GM23248 (cell line): ENCODE data around the gene TAS2R40. TPM values are rescaled to one million over a fixed set of nuclear protein-coding genes. Genes with fewer than 3 reads are reported as not detected.

Source experiments
- DNase-seq: peaks from one replicate; pipeline ENCODE4 v3.0.0-alpha.2; 2015
- H2AFZ ChIP-seq: fragments of 200-600 bp; sonication (generic); 2 replicates; pipeline ENCODE4 v1.6.1; 2016; ENCODE audit warnings: antibody characterized with exemption
- H3F3A ChIP-seq: fragments of 200-600 bp; sonication (generic); 2 replicates; pipeline ENCODE4 v1.6.1; 2016; ENCODE audit warnings: mild to moderate bottlenecking, antibody characterized with exemption, mixed run types; ENCODE audit not compliant: insufficient read depth
- H3K27ac ChIP-seq: fragments of 200-600 bp; sonication (generic); 2 replicates; pipeline ENCODE4 v1.5.1; 2016; ENCODE audit warnings: mild to moderate bottlenecking
- H3K27me3 ChIP-seq: fragments of 200-600 bp; sonication (generic); replicated peaks from 2 replicates; pipeline ENCODE4 v1.6.1; 2016; ENCODE audit warnings: mild to moderate bottlenecking; ENCODE audit not compliant: insufficient read depth
- H3K36me3 ChIP-seq: fragments of 200-600 bp; sonication (generic); 2 replicates; pipeline ENCODE4 v1.6.1; 2016; ENCODE audit warnings: low read depth, mild to moderate bottlenecking
- H3K4me1 ChIP-seq: fragments of 200-600 bp; sonication (generic); 2 replicates; pipeline ENCODE4 v1.6.1; 2016; ENCODE audit warnings: mild to moderate bottlenecking; ENCODE audit not compliant: insufficient read depth
- H3K4me2 ChIP-seq: fragments of 200-600 bp; sonication (generic); one replicate; pipeline ENCODE4 v1.6.1; 2016; ENCODE audit warnings: mild to moderate bottlenecking; ENCODE audit not compliant: unreplicated experiment
- H3K4me3 ChIP-seq: fragments of 200-600 bp; sonication (generic); 2 replicates; pipeline ENCODE4 v1.5.1; 2016; ENCODE audit warnings: mild to moderate bottlenecking
- H3K79me2 ChIP-seq: fragments of 200-600 bp; sonication (generic); 2 replicates; pipeline ENCODE4 v1.6.1; 2016; ENCODE audit warnings: mild to moderate bottlenecking; ENCODE audit not compliant: insufficient read depth
- H3K9ac ChIP-seq: fragments of 200-600 bp; sonication (generic); 2 replicates; pipeline ENCODE4 v1.6.1; 2016; ENCODE audit warnings: mild to moderate bottlenecking
- H3K9me2 ChIP-seq: fragments of 200-600 bp; sonication (generic); 2 replicates; pipeline ENCODE4 v1.6.1; 2016; ENCODE audit warnings: mixed run types, mild to moderate bottlenecking, moderate library complexity; ENCODE audit not compliant: insufficient read depth
- H3K9me3 ChIP-seq: fragments of 200-600 bp; sonication (generic); one replicate; pipeline ENCODE4 v1.6.1; 2017; ENCODE audit warnings: low read depth
- H4K20me1 ChIP-seq: fragments of 200-600 bp; sonication (generic); 2 replicates; pipeline ENCODE4 v1.6.0; 2016; ENCODE audit not compliant: insufficient read depth
- EZH2 ChIP-seq: fragments of 200-600 bp; sonication (generic); IDR thresholded peaks from 2 replicates; pipeline ENCODE4 v1.6.1; 2018; ENCODE audit warnings: antibody characterized with exemption, mild to moderate bottlenecking; ENCODE audit not compliant: insufficient read depth, poor library complexity, severe bottlenecking
- EZH2phosphoT487 ChIP-seq: fragments of 200-600 bp; sonication (generic); IDR thresholded peaks from 2 replicates; pipeline ENCODE4 v1.6.1; 2018; ENCODE audit warnings: antibody characterized with exemption, moderate library complexity, mild to moderate bottlenecking, low read depth; ENCODE audit not compliant: insufficient read depth
- WGBS, 2 experiments: methylation state at CpG; one replicate each; pipeline ENCODE4 v1.1.6; 2015 to 2017; ENCODE audit warnings: low lambda C conversion rate in 2 of 2, low coverage in 1 of 2; ENCODE audit errors: missing lambda C conversion rate in 2 of 2; 5-methylcytosine and 5-hydroxymethylcytosine counted together
- in situ Hi-C: fragments of 300-500 bp; cut with MboI; formaldehyde crosslinking; loops from 2 replicates; pipeline ENCODE4 v1.15.0; 2020
- polyA plus RNA-seq: library from polyadenylated mRNA; unstranded; fragments of >200 nt; fragmentation: Nextera tagmentation; extraction: Ambion mirVana; gene quantifications from 2 replicates; pipeline ENCODE4 v1.2.1, GENCODE V29; 2016
- total RNA-seq: library from RNA; depleted of rRNA; stranded (reverse); fragments of >200 nt; shearing (Covaris generic); gene quantifications from 2 replicates; pipeline ENCODE4 v1.2.3, GENCODE V29; 2014

The TAS2R40 gene
- total and polyA plus RNA-seq, 2 experiments from 2014 or later: not detected

- H3K79me2 ChIP-seq: no peaks in the 10 kb centered on the region
- no peaks in the 10 kb centered on the region for H3K9me3 ChIP-seq
- H3K36me3 ChIP-seq: no peaks in the 10 kb centered on the region
- H3F3A ChIP-seq: no peaks in the 10 kb centered on the region; the same call in 1 of the 2 replicates
- DNase-seq: no peak
- in situ Hi-C loops: no loop called here
- no peak overlapping the region for H3K9ac ChIP-seq
- no peak overlapping the region for H2AFZ ChIP-seq
- H3K9me2 ChIP-seq: no peaks in the 10 kb centered on the region
- TF ChIP-seq EZH2 (no peak), EZH2phosphoT487 (no peak)
- no peak overlapping the region for H3K4me2 ChIP-seq
- H3K4me3 ChIP-seq: no peak overlapping the region
- no peak overlapping the region for H3K27ac ChIP-seq
- WGBS, 2 experiments: 90 to 97% methylated on average over 2 of the region's 2 CpGs
- no peaks in the 10 kb centered on the region for H3K4me1 ChIP-seq
- no peaks in the 10 kb centered on the region for H4K20me1 ChIP-seq
- no peaks in the 10 kb centered on the region for H3K27me3 ChIP-seq
These were observed 30.2 kb downstream of the TAS2R40 start for GRCh38 chr7:143252006-143252405.

GRCh38 chr7:143255564-143255963, 33.7 kb downstream of the TAS2R40 start:
- no peak overlapping the region for H3K4me3 ChIP-seq
- no peaks in the 10 kb centered on the region for H3K4me1 ChIP-seq
- no peaks in the 10 kb centered on the region for H3K27me3 ChIP-seq
- no peak overlapping the region for H3K4me2 ChIP-seq
- H3K9ac ChIP-seq: no peak overlapping the region
- H3K27ac ChIP-seq: no peak overlapping the region
- in situ Hi-C loops: no loop called here
- no peak overlapping the region for H2AFZ ChIP-seq
- H4K20me1 ChIP-seq: no peaks in the 10 kb centered on the region
- TF ChIP-seq EZH2: no peak
- TF ChIP-seq EZH2phosphoT487: no peak
- no peaks in the 10 kb centered on the region for H3K79me2 ChIP-seq
- WGBS, 2 experiments: 59 to 71% methylated on average over 3 of the region's 3 CpGs
- H3K9me3 ChIP-seq: no peaks in the 10 kb centered on the region
- H3K9me2 ChIP-seq: no peaks in the 10 kb centered on the region
- no peaks in the 10 kb centered on the region for H3K36me3 ChIP-seq
- no peak for DNase-seq
- no peaks in the 10 kb centered on the region; the same call in 1 of the 2 replicates for H3F3A ChIP-seq

GRCh38 chr7:143256325-143256724, 34.5 kb downstream of the TAS2R40 start:
- H3K4me1 ChIP-seq: no peaks in the 10 kb centered on the region
- in situ Hi-C loops: no loop called here
- H3F3A ChIP-seq: no peaks in the 10 kb centered on the region
- H3K9ac ChIP-seq: no peak overlapping the region
- H3K27ac ChIP-seq: no peak overlapping the region
- H3K27me3 ChIP-seq: no peaks in the 10 kb centered on the region
- no peaks in the 10 kb centered on the region for H4K20me1 ChIP-seq
- no peaks in the 10 kb centered on the region for H3K36me3 ChIP-seq
- no peak overlapping the region for H3K4me2 ChIP-seq
- H3K4me3 ChIP-seq: no peak overlapping the region
- no peaks in the 10 kb centered on the region for H3K9me2 ChIP-seq
- no peak for DNase-seq
- H3K79me2 ChIP-seq: no peaks in the 10 kb centered on the region
- WGBS, 2 experiments: 72 to 75% methylated on average over 3 of the region's 3 CpGs
- TF ChIP-seq EZH2phosphoT487: no peak
- no peak for TF ChIP-seq EZH2
- no peak overlapping the region for H2AFZ ChIP-seq
- H3K9me3 ChIP-seq: no peaks in the 10 kb centered on the region

- in situ Hi-C loops: no loop called here
- no peak for DNase-seq
- no peaks in the 10 kb centered on the region for H3F3A ChIP-seq
These were observed 35.1 kb downstream of the TAS2R40 start for GRCh38 chr7:143256932-143257331.

GRCh38 chr7:143257501-143257900, 35.7 kb downstream of the TAS2R40 start:
- Histone ChIP-seq H3K27me3 (no peaks in the 10 kb centered on the region), H3K4me3 (no peak overlapping the region), H3K4me1 (no peaks in the 10 kb centered on the region), H3K36me3 (no peaks in the 10 kb centered on the region), H3K9me3 (no peaks in the 10 kb centered on the region), H3K4me2 (no peak overlapping the region), H4K20me1 (no peaks in the 10 kb centered on the region), H3K9me2 (no peaks in the 10 kb centered on the region), H3K9ac (no peak overlapping the region), H3K79me2 (no peaks in the 10 kb centered on the region), H3F3A (no peaks in the 10 kb centered on the region), H3K27ac (no peak overlapping the region), H2AFZ (no peak overlapping the region)
- DNase-seq: peak; percentile 30
- 36% methylated on average over 5 of the region's 5 CpGs for WGBS, 2 experiments
- in situ Hi-C loops: no loop called here
- no peak for TF ChIP-seq EZH2phosphoT487
- no peak for TF ChIP-seq EZH2

More at GRCh38 chr7:143256932-143257331, 35.1 kb downstream of the TAS2R40 start:
- Histone ChIP-seq H3K79me2 (no peaks in the 10 kb centered on the region), H3K9me2 (no peaks in the 10 kb centered on the region), H3K4me3 (no peak overlapping the region), H3K4me1 (no peaks in the 10 kb centered on the region), H3K9me3 (no peaks in the 10 kb centered on the region), H3K36me3 (no peaks in the 10 kb centered on the region), H3K27me3 (no peaks in the 10 kb centered on the region), H2AFZ (no peak overlapping the region), H3K4me2 (no peak overlapping the region), H3K9ac (no peak overlapping the region), H4K20me1 (no peaks in the 10 kb centered on the region), H3K27ac (no peak overlapping the region)
- 76 to 81% methylated on average over 4 of the region's 4 CpGs for WGBS, 2 experiments
- TF ChIP-seq EZH2: no peak
- TF ChIP-seq EZH2phosphoT487: no peak
